Endothelial cell of umbilical vein (primary cell): ENCODE results near the gene TEX264. TPM values are rescaled to one million over a fixed set of nuclear protein-coding genes. Genes with fewer than 3 reads are reported as not detected.

Experiments used
- BruUV-seq: library from RNA; stranded (reverse); fragments of 400-500 nt; replicated peaks from 2 replicates; lab custom pipeline; 2021; lab: Mats Ljungman, UMichigan
- CTCF ChIA-PET: fragments of 300-600, 350-600 bp; sonication (Branson Sonifier 250); formaldehyde crosslinking; loops from one replicate; lab custom pipeline; 2021; ENCODE audit warnings: antibody characterized with exemption, inconsistent platforms; lab: Charles Lee
- POLR2A ChIA-PET: fragments of 300-600, 350-600 bp; sonication (Branson Sonifier 250); formaldehyde crosslinking; loops from one replicate; lab custom pipeline; 2021; ENCODE audit warnings: antibody characterized with exemption, inconsistent platforms; lab: Charles Lee
- DNase-seq: peaks from one replicate; pipeline ENCODE4 v3.0.0-alpha.2; 2011; ENCODE audit warnings: low read depth, low spot score
- FAIRE-seq: peaks from 2 replicates; lab custom pipeline; 2011; peaks lifted over from hg19 to GRCh38; lab: Jason Lieb, UNC
- H2AFZ ChIP-seq: 2 replicates; pipeline ENCODE4 v1.6.0; 2012; ENCODE audit warnings: low read depth, low read length, control low read depth, inconsistent platforms
- H3K27ac ChIP-seq: 2 replicates; pipeline ENCODE4 v1.5.1; 2011; ENCODE audit warnings: low read depth, mild to moderate bottlenecking, control low read depth, low read length, moderate library complexity; ENCODE audit not compliant: insufficient read depth
- H3K27me3 ChIP-seq, 2 experiments: 2 replicates each; pipeline versions ENCODE4 v1.6.0 to v1.6.1; 2011; ENCODE audit warnings: low read length in 2 of 2, mixed read lengths in 1 of 2; ENCODE audit not compliant: control insufficient read depth in 2 of 2, insufficient read depth in 2 of 2
- H3K36me3 ChIP-seq, 2 experiments: 2 replicates in 1 of 2; 3 replicates in 1 of 2; pipeline ENCODE4 v1.5.1; 2011; ENCODE audit warnings: low read length in 2 of 2, mild to moderate bottlenecking in 1 of 2, moderate library complexity in 1 of 2; ENCODE audit not compliant: control insufficient read depth in 2 of 2, insufficient read depth in 2 of 2; ENCODE audit errors: extremely low read depth in 1 of 2
- H3K4me1 ChIP-seq: 3 replicates; pipeline ENCODE4 v1.5.1; 2011; ENCODE audit warnings: mild to moderate bottlenecking, low read length; ENCODE audit not compliant: control insufficient read depth, insufficient read depth; ENCODE audit errors: extremely low read depth
- H3K4me2 ChIP-seq: 2 replicates; pipeline ENCODE4 v1.6.1; 2011; ENCODE audit warnings: low read length, control low read depth, mixed read lengths; ENCODE audit not compliant: insufficient read depth
- H3K4me3 ChIP-seq, 3 experiments: fragments of 200-600 bp in 1 of 3; sonication (generic), shearing (Covaris generic) in 1 of 3; replicated peaks in 1 of 3; 2 replicates each; pipeline ENCODE4 v1.5.1; 2011 to 2016; ENCODE audit warnings: control low read depth in 3 of 3, low read length in 3 of 3, mild to moderate bottlenecking in 2 of 3, inconsistent platforms in 1 of 3, low read depth in 1 of 3, moderate library complexity in 1 of 3; ENCODE audit not compliant: insufficient read depth in 1 of 3
- H3K79me2 ChIP-seq: 2 replicates; pipeline ENCODE4 v1.6.0; 2012; ENCODE audit warnings: low read length, inconsistent platforms; ENCODE audit not compliant: control insufficient read depth, insufficient read depth
- H3K9ac ChIP-seq: replicated peaks from 2 replicates; pipeline ENCODE3; 2011; ENCODE audit warnings: low read length, control low read depth; ENCODE audit not compliant: insufficient read depth; ENCODE audit errors: extremely low read depth
- H3K9me1 ChIP-seq: replicated peaks from 3 replicates; pipeline ENCODE4 v1.6.0; 2011; ENCODE audit warnings: mild to moderate bottlenecking, low read length; ENCODE audit not compliant: control insufficient read depth, insufficient read depth; ENCODE audit errors: extremely low read depth
- H3K9me3 ChIP-seq: replicated peaks from 2 replicates; pipeline ENCODE4 v1.5.1; 2012; ENCODE audit warnings: low read length, inconsistent platforms; ENCODE audit not compliant: control insufficient read depth, insufficient read depth
- H4K20me1 ChIP-seq: replicated peaks from 2 replicates; pipeline ENCODE3; 2011; ENCODE audit warnings: mild to moderate bottlenecking, low read length; ENCODE audit not compliant: control insufficient read depth, insufficient read depth; ENCODE audit errors: extremely low read depth
- EZH2 ChIP-seq: IDR thresholded peaks from 2 replicates; pipeline ENCODE4 v1.6.1; 2012; ENCODE audit warnings: borderline replicate concordance, low read depth, mild to moderate bottlenecking, moderate library complexity, low read length, inconsistent platforms; ENCODE audit not compliant: severe bottlenecking
- FOS ChIP-seq: IDR thresholded peaks from 2 replicates; pipeline ENCODE4 v1.6.1; 2011; ENCODE audit warnings: mild to moderate bottlenecking, low read length, moderate library complexity, borderline replicate concordance; ENCODE audit not compliant: insufficient read depth
- GATA2 ChIP-seq: IDR thresholded peaks from 2 replicates; pipeline ENCODE4 v1.7.0; 2011; ENCODE audit warnings: low read depth, mild to moderate bottlenecking, moderate library complexity, mixed read lengths, low read length; ENCODE audit not compliant: insufficient read length, insufficient read depth
- JUN ChIP-seq: IDR thresholded peaks from 2 replicates; pipeline ENCODE4 v1.6.1; 2011; ENCODE audit warnings: borderline replicate concordance, low read depth; ENCODE audit not compliant: insufficient read length, insufficient read depth
- POLR2A ChIP-seq: IDR thresholded peaks from 2 replicates; pipeline ENCODE4 v1.6.1; 2012; ENCODE audit warnings: low read depth, mild to moderate bottlenecking, control low read depth, low read length
- POLR2AphosphoS5 ChIP-seq: IDR thresholded peaks from 2 replicates; pipeline ENCODE4 v1.6.1; 2012; ENCODE audit warnings: low read depth, mild to moderate bottlenecking, control low read depth, low read length, moderate library complexity; ENCODE audit not compliant: insufficient read depth
- dilution Hi-C: fragments of 300-500 bp; cut with MboI; formaldehyde crosslinking; loops from one replicate; pipeline ENCODE4 v1.15.0; 2019; ENCODE audit warnings: low sequenced_read_pairs; ENCODE audit not compliant: extremely low pct_ligation_motif_present
- intact Hi-C: fragments of 100-400 bp; cut with micrococcal nuclease; formaldehyde crosslinking; loops from one replicate; pipeline ENCODE4 v1.10.0; 2022
- polyA plus RNA-seq, 4 experiments: library from polyadenylated mRNA; depleted of rRNA in 3 of 4; stranded (reverse) in 3 of 4; unstranded in 1 of 4; fragments of >200 nt; gene quantifications; 2 replicates each; pipeline versions ENCODE4 v1.2.1 to v1.2.3, GENCODE V29; 2011 to 2012; ENCODE audit warnings: missing spikeins in 1 of 4
- total RNA-seq: library from RNA; stranded (reverse); gene quantifications from 2 replicates; pipeline ENCODE4 v1.2.3, GENCODE V29; 2021
- TF ChIP-seq, protein P1 (sequence below): IDR thresholded peaks from 2 replicates; pipeline ENCODE4 v1.6.1; 2011; ENCODE audit not compliant: insufficient read depth, insufficient read length
- TF ChIP-seq, protein P2 (sequence below), 2 donors: IDR thresholded peaks; 1 replicate in 1 of 2; 2 replicates in 1 of 2; pipeline ENCODE4 v1.5.1; 2011; ENCODE audit warnings: low read length in 2 of 2, mild to moderate bottlenecking in 2 of 2, moderate library complexity in 2 of 2, control low read depth in 1 of 2, inconsistent platforms in 1 of 2, low read depth in 1 of 2; ENCODE audit not compliant: insufficient read depth in 1 of 2; ENCODE audit errors: extremely low read depth in 1 of 2

The TEX264 gene
- total and polyA plus RNA-seq, 2 donors (not counting 3 experiments of a cell fraction or from before 2014, with no cell fraction given): 29.0 to 89.7 TPM

DNA sequence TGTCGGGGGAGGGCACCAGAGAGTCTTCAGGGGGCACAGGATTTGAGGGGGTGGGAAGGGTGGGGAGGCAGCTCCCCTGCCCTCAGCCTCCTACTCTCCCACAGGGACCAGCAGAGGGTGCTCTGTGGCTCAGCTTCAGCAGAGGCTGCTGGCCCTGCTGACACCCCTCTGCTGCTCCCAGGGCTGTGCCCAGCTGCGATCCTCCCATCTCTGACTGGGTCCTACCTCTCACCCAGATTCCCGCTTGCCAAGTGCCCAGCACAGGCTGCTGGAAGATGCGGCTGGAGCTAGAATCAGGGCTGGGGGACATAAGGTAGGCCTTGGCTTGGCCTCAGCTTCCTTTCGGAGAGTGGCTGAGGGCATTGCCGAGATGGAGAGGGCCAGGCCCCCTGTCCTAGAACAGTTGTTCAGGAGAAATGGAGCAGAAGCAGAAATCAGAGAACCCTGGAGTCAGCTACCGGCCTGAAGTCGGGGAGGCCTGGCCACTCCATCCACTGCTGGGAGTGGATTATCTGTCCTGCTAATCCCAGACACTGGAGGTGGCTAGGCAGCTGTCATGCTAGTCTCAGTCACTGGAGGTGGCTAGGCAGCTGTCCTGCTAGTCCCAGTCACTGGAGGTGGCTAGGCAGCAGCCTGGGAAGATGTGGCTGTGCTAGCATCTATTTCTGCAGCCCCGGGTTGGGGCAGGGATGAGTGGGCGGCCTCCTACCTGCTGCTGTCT lies 39.7 kb downstream of the TEX264 start:
- intact Hi-C loops (no loop called here), dilution Hi-C loops (no loop called here)
- TF ChIP-seq FOS: no peak
- TF ChIP-seq GATA2: no peak
- TF ChIP-seq EZH2: no peak
- TF ChIP-seq, protein P1, sequence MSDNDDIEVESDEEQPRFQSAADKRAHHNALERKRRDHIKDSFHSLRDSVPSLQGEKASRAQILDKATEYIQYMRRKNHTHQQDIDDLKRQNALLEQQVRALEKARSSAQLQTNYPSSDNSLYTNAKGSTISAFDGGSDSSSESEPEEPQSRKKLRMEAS: no peak
- TF ChIP-seq POLR2A: no peak
- TF ChIP-seq JUN: no peak
- TF ChIP-seq, protein P2, sequence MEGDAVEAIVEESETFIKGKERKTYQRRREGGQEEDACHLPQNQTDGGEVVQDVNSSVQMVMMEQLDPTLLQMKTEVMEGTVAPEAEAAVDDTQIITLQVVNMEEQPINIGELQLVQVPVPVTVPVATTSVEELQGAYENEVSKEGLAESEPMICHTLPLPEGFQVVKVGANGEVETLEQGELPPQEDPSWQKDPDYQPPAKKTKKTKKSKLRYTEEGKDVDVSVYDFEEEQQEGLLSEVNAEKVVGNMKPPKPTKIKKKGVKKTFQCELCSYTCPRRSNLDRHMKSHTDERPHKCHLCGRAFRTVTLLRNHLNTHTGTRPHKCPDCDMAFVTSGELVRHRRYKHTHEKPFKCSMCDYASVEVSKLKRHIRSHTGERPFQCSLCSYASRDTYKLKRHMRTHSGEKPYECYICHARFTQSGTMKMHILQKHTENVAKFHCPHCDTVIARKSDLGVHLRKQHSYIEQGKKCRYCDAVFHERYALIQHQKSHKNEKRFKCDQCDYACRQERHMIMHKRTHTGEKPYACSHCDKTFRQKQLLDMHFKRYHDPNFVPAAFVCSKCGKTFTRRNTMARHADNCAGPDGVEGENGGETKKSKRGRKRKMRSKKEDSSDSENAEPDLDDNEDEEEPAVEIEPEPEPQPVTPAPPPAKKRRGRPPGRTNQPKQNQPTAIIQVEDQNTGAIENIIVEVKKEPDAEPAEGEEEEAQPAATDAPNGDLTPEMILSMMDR (IDR thresholded peaks at IDR 0.05; ENCODE audit: extremely low read depth in 1 of 2, insufficient read depth in 1 of 2, low read depth in 1 of 2, low read length in 2 of 2): peak in 1 of 2 donors; percentile 3
- TF ChIP-seq POLR2AphosphoS5: no peak
- peaks cover 3% of the 10 kb centered on the region for H3K4me1 ChIP-seq
- H3K4me3 ChIP-seq: no peak overlapping the region
- H3K9me3 ChIP-seq: no peaks in the 10 kb centered on the region
- no peak for DNase-seq
- POLR2A ChIA-PET: no interaction called here
- CTCF ChIA-PET: interaction anchor here (0.9 to 2.2 kb wide), 7 partner anchors 9 to 283 kb away, joined by 3 to 8 read pairs (median 3); no protein-coding TSS in a partner anchor
- no peaks in the 10 kb centered on the region for H3K36me3 ChIP-seq
- H3K27ac ChIP-seq: no peak overlapping the region
- H3K9me1 ChIP-seq: no peaks in the 10 kb centered on the region
- BruUV-seq: no TSS peak
- H3K79me2 ChIP-seq: no peaks in the 10 kb centered on the region
- no peaks in the 10 kb centered on the region for H4K20me1 ChIP-seq
- FAIRE-seq: no peak
- H2AFZ ChIP-seq: no peak overlapping the region
- peaks cover 2 to 10% of the 10 kb centered on the region in 2 experiments for H3K27me3 ChIP-seq
- no peak overlapping the region for H3K9ac ChIP-seq
- no peak overlapping the region for H3K4me2 ChIP-seq
